Cerebellar nuclear complex (tissue), 1 donor: Measurements from ENCODE around the gene NFKBIL1.
A peak's percentile ranks its signal among the peaks of the same experiment; 100 is the strongest.
"Not testable (repeated sequence)": the region's sequence is repeated elsewhere in the genome, so short reads cannot be mapped to it uniquely, and the experiment has no call there.

ENCODE experiments used
- DNase-seq, 2 experiments: peaks; one replicate each; lab custom pipeline; 2025; lab: John Stamatoyannopoulos, UW

The NFKBIL1 gene

DNA sequence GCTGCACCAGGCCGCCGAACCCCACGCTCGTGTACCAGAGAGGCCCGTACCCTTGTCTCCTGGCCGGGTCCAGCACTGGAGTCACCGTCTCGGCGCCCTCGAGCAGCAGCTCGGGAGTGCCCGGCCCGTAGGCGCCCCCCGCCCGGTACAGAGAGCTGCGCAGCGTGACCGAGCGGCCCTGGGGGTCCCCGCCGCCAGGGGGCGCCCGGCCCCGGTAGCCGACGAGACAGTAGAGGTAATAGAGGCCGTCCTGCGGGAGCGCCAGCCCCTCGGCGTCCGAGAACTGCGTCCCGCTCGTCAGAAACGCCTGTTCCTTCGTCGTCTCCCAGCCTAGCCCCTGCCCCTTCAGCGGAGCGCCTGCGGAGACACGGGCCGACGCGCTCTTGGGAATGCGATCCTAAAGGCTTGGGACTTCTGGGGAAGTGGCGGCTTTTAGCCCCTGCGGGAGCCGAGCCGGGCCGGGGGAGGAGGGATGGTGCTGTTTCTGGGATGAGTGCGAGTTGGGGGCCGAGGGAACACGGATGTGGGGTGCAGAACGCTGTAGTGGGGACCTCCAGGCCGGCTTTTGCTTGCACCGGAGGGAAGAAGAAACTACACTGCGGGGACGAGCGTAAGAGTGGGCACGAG is 33.5 kb downstream of the NFKBIL1 start:
- DNase-seq, result peak in 1 of 2 experiments; percentile 19

DNA sequence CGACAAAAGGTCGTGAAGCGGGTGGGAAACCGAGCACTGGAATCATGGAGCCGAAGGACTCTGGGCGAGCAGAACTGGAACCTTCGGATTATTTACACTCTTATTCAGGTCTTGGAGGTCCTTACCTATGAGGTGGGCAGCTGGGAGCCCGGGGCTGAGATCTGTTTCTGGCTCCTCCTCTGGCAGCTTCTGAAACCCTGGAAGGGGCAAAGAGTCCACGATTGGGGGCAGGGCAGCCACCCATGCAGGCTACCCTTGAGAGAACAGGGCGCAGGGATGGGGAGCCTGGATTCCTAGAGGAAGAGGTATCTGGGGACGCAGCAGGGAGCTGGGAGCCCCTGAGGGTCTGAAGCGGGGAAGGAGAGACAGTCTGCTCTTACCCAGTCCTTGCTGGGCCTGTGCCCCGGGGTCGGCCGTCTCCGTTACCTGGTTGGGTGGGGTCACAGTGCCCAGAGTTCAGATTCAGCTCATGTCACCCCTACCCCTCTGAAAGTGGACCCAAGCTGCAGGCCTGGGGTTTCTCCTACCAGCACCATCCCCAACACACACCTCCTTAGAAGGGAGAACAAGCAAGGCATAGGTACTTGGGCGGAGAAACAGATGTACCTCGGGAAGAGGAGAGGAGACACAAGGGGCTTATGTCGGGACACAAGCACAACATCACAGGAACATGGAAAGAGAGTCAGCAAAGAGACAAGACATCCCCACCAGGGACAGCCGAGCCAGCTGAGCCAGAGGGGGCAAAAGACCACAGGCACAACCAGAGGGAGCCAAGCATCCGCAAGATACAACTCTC is 34.2 kb downstream of the NFKBIL1 start:
- no peak for DNase-seq

DNA sequence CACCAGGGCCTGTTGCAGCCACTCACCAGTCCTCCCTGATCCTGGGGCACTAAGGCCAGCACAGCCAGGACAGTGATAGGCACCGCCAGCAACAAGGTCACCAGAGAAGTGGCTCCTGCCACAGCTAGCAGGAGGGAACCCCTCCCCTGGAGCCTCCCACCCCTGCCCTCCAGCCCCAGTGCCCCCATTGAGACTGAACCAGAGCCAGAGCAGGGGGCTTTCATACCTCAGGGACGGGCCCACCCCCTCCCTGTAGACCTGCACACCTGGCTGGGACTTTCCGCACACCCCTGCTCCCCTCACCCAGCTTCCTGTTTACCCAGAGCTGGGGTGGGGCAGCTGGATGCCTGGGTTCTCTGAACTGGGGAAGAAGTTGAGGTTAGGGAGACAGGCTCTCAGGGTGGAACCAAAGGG is 34.8 kb downstream of the NFKBIL1 start, which contains the start of gene LTB:
LTB (minus strand) TSS at position 195 of the 414 bp plus-strand sequence; CDS start at position 188, 7 bp downstream.
- no peak for DNase-seq

- no peak for DNase-seq
Measured at GRCh38 chr6:31585491-31585890, 38.1 kb downstream of the NFKBIL1 start.

GRCh38 chr6:31586008-31586407 is 38.6 kb downstream of the NFKBIL1 start, which contains the start of gene LST1:
Gene LST1 (plus strand): TSS chr6:31586277. CDS start chr6:31587300, 1,023 bp downstream.
- no peak for DNase-seq

DNA sequence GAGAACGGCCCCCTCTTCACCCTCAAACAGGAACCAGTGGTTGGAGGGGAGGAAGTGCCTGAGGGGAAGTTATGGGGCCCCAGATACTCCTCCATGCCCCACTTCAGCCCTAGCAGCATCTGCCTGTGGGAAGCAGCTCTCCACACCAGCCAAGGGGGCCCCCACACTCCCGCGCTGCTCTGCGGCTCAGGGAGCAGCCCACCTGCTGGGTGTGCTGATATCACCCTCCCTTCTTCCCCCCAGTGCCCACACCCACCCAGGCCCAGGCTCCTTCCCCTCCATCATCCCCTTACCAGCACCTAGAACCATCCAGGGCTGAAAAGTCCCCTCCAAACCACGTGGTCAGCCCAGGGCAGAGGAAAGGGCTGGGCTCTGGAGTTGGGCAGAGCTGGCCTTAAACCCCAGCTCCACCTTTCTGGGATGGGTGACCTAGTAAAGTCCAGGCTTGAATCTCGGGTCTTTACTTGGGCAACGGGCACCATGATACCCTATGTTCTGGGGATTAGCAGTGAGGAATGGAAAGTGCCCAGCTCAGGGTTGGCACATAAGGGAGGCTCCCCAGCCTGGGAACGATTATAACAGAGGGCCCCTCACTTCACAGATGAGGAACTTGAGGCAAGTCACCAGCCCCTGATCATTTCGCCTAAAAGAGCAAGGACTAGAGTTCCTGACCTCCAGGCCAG is 39.3 kb downstream of the NFKBIL1 start:
- DNase-seq, result no peak

GRCh38 chr6:31587791-31588777 is 40.7 kb downstream of the NFKBIL1 start:
- DNase-seq, result no peak

- no peak for DNase-seq
Measured at GRCh38 chr6:31588871-31589650, 41.7 kb downstream of the NFKBIL1 start.

DNA sequence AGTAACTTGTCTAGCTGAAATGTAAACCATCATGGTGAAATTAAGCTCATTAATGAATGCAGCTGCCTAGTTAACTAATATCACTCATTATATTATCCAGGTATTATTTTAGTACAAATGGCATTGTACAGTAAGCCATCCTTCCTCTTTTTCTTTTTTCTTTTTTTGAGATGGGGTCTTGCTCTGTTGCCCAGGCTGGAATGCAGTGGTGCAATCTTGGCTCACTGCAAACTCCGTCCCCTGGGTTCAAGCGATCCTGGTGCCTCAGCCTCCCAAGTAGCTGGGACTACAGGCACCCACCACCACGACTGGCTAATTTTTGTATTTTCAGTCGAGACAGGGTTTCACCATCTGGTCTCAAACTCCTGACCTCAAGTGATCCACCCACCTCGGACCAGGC is 43.3 kb downstream of the NFKBIL1 start:
- DNase-seq, result not testable (repeated sequence)

DNA sequence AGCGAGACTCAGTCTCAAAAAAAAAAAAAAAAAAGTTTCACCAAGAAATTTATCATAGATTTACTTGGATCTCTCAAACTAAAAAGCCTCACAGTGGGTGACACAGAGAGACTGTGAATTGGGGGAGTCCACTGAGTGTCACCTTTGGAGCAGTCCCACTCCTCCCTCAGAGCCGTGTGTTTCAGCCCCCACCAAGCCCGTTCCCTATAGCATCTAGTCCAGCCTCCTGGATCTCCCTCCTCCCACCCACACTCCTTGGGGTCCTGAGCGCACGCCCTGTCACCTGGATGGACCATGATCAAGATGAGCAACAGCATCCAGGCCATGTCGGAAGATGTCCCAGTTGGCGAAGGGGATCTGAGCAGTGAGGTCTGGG is 45.0 kb downstream of the NFKBIL1 start:
- no peak for DNase-seq

- no peak for DNase-seq
Measured at GRCh38 chr6:31597006-31597405, 49.6 kb downstream of the NFKBIL1 start.

- DNase-seq, result no peak
Measured at GRCh38 chr6:31607317-31607716, 59.9 kb downstream of the NFKBIL1 start.
